DMS153 treated with DMSO at 0.1 percent for 48 hours (cell line): ENCODE results near the gene KREMEN2.
A peak's percentile ranks its signal among the peaks of the same experiment; 100 is the strongest.

Source experiments
- DNase-seq: peaks from one replicate; lab custom pipeline; 2025; ENCODE audit not compliant: unreplicated experiment; lab: John Stamatoyannopoulos, UW

The KREMEN2 gene

GRCh38 chr16:3000540-3000939, 36.5 kb downstream of the KREMEN2 start:
- DNase-seq = no peak

- DNase-seq = no peak
Observed at GRCh38 chr16:3001316-3001715, 37.2 kb downstream of the KREMEN2 start.

GRCh38 chr16:3003582-3004270, 39.7 kb downstream of the KREMEN2 start:
- peak; percentile 98 for DNase-seq

- no peak for DNase-seq
Observed at GRCh38 chr16:3004319-3004718, 40.2 kb downstream of the KREMEN2 start.

GRCh38 chr16:3004781-3005284, 40.8 kb downstream of the KREMEN2 start:
- DNase-seq = no peak

- no peak for DNase-seq
Observed at GRCh38 chr16:3007059-3007956, 43.2 kb downstream of the KREMEN2 start.

- no peak for DNase-seq
Observed at GRCh38 chr16:3007957-3008689, 44.0 kb downstream of the KREMEN2 start.

GRCh38 chr16:3008690-3009037, 44.6 kb downstream of the KREMEN2 start:
- DNase-seq = no peak

GRCh38 chr16:3009568-3010390, 45.7 kb downstream of the KREMEN2 start:
- no peak for DNase-seq

GRCh38 chr16:3010510-3010909, 46.4 kb downstream of the KREMEN2 start:
- DNase-seq = no peak

GRCh38 chr16:3012246-3012645, 48.2 kb downstream of the KREMEN2 start:
- DNase-seq = peak; percentile 22

- peak; percentile 53 for DNase-seq
Observed at GRCh38 chr16:3012828-3013420, 48.8 kb downstream of the KREMEN2 start, which contains the start of gene CLDN9. CLDN9 (plus strand) TSS chr16:3012923; CDS start chr16:3013363, 440 bp downstream.

GRCh38 chr16:3013491-3013951, 49.4 kb downstream of the KREMEN2 start:
- no peak for DNase-seq

GRCh38 chr16:3013998-3014690, 50.1 kb downstream of the KREMEN2 start:
- DNase-seq = no peak

GRCh38 chr16:3014971-3015370, 50.9 kb downstream of the KREMEN2 start:
- no peak for DNase-seq

GRCh38 chr16:3015865-3016521, 51.9 kb downstream of the KREMEN2 start:
- no peak for DNase-seq

GRCh38 chr16:3017344-3017743, 53.3 kb downstream of the KREMEN2 start:
- no peak for DNase-seq
